PFSK-1 (cell line): ENCODE data around the gene THOC7.

Source experiments
- POLR2AphosphoS5 ChIP-seq: IDR thresholded peaks from 2 replicates; pipeline ENCODE4 v1.6.1; 2012; ENCODE audit warnings: low read depth, mild to moderate bottlenecking, control low read depth, low read length, moderate library complexity
- REST ChIP-seq, 2 experiments: IDR thresholded peaks; 2 replicates each; pipeline versions ENCODE4 v1.6.1 to v1.8.0; 2011 to 2012; ENCODE audit warnings: low read depth in 2 of 2, low read length in 2 of 2, control low read depth in 1 of 2, inconsistent platforms in 1 of 2, mild to moderate bottlenecking in 1 of 2, moderate library complexity in 1 of 2; ENCODE audit not compliant: insufficient read depth in 1 of 2

- no peak for TF ChIP-seq POLR2AphosphoS5
- TF ChIP-seq REST (IDR thresholded peaks at IDR 0.05; ENCODE audit: insufficient read depth in 1 of 2, low read depth in 2 of 2, low read length in 2 of 2) = no peak
These were observed 14.3 kb upstream of the THOC7 start for GRCh38 chr3:63877737-63878393.
